ENCODE measurements around the gene VPS37B.

Gene VPS37B, protein sequence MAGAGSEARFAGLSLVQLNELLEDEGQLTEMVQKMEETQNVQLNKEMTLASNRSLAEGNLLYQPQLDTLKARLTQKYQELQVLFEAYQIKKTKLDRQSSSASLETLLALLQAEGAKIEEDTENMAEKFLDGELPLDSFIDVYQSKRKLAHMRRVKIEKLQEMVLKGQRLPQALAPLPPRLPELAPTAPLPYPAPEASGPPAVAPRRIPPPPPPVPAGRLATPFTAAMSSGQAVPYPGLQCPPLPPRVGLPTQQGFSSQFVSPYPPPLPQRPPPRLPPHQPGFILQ
- 14.7 to 41.1 (median 27.5) reads per million in 18 experiments for total RNA-seq

DNA sequence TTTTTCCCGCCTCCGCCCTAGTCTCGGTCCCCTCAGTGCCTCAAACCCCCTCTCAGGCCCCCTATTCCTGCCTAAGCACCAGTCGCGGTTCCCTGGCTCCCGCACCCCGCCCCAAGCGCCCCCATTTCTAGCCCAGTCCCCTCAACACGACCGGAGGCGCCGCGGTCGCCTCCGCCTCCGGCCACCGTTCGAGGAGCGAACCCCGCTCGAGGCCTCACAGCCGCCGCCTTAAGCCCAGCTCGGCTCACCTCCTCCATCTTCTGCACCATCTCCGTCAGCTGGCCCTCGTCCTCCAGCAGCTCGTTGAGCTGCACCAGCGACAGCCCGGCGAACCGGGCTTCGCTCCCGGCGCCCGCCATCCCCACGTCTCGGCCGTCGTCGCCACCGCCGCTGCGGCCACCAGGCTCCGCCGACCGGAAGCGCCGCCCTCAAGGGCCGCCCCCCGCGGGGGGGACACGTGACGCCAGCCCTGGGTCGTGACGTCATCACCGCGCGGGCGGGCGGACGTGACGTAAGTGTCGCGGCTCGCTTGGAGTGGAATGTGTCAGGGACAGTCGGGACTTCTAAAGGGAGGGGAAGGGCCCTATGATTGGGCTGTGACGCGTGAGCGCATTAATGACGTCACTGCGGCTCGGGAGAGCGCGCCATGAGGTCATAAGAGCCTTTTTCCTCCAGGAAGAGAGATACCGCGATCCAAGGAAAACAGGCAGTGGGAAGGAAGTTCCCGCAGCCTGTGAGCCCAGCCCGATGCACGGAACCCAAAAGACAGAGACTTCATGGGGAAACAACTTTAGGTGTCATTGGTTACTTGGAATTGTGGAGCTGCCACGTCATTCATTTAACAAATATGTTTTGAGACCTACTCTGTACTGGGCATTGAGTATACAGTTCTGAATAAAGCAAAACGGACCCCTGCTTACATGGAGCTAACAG is at the start of gene VPS37B:
TSS of gene VPS37B (minus strand) at position 421 of the 933 bp plus-strand sequence. CDS start at position 359, 62 bp downstream.
- peak; percentile 90 for DNase-seq

DNA sequence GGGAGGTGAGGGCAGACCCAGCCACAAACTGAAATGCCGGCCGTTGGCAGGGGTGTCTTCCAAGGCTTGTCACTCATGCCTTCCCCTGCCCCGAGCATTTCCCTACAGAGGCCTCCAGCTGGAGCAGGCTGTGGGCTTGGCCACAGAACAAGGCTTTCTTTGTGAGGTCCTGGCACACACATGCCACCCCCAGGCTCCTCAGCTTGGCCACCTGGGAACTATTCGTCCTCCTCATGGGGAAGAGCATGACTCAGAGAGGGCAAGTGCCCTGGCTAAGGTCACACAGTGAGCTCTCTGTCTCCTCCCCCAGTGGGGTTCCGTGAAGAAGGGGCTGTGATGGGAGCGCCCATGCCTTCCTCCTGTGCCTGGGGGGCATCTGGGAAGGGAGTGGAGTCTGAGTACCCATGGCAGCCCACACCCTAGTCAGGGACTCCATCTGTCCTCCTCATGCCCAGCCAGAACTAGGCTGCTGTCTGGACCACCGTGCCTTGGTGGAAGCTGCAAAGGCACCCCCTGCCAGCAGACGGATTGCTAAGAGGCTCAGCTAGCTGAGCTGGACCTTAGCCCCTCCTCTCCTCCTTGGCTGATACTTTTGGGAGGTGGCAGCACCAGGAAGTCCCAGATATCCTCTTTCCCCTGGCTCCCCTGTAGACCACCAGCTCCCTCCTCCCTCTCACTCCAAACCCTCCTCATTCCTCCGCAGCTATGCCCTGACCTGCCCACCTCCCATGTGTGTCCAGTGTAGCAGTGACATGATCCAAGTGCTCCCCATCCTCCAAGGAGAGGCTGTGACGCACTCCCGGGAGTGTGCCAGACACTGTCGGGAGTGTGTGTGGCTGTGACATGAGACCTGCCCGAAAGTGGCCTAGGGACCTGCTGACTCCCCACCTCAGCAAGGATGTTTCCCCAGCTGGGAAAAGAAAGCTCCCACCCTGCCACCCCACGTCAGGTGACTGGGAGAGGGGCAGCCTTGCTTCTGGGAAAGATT is 49.0 kb upstream of the VPS37B start:
- DNase-seq, result no peak

DNA sequence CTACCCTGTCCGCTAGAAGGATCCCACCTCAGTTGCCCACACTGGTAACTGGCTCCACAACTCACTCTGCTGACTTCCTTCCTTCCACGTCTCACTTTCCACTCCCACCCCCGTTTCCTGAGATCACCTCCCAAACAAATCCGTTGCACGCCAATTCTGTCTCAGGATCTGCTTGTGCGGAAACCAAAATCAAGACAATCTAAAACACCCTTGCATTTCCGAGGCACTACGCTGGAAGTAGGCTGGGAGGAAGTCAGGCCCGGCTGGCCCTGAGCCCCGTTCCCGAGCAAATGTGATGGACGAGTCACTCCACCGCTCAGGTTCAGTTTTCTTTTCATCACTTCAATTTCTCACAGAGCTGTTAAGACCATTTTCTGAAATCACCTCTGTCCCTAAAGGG is 47.3 kb upstream of the VPS37B start:
- peak; percentile 29 to 64 for DNase-seq

DNA sequence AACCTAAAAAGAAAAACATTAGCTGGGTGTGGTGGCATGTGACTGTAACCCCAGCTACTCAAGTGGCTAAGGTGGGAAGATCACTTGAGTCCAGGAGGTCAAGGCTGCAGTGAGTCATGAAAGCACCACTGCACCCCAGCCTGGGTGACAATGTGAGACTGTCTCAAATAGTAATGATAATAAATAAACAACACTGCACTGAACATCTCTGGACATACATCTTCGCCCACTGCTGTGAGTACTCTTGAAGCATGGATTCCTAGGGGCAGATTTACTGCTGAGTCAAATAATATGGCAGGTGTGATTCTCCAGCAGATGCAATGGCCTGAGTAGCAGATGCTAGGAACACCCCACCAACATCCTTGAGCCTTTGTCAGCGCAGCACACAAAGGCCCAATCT is 46.7 kb upstream of the VPS37B start:
- peak; percentile 16 to 55 for DNase-seq

DNA sequence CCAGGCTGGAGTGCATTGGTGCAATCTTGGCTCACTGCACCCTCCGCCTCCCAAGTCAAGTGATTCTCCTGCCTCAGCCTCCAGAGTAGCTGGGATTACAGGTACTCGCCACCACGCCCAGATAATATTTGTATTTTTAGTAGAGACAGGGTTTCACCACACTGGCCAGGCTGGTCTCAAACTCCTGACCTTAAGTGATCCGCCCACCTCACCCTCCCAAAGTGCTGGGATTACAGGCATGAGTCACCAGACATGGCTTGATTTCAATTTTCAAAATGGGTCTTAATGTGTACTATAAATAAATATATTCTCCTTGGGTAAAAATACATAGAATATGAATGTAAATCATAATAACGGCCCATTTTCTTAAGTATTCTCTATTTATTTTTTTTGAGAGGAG is 45.4 kb upstream of the VPS37B start:
- DNase-seq, result peak in 1 of 2 donors; percentile 25

DNA sequence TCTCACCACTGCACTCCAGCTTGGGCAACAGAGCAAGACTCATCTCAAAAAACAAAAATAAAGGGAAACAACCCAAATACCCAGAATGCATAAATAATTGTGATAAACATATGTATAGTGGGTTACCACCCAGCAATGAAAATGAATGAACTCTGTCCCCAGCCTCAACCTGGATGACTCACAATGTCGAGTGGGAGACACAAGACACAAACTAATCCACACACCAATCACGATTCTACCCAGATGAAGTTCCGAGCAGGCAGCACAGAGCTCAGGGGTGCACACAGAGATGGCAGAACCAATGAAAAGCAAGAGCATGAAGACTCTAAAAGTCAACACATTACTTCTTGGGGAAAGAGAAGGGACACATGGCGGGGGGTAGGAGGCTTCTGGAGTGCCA is 43.2 kb upstream of the VPS37B start:
- DNase-seq, result no peak

DNA sequence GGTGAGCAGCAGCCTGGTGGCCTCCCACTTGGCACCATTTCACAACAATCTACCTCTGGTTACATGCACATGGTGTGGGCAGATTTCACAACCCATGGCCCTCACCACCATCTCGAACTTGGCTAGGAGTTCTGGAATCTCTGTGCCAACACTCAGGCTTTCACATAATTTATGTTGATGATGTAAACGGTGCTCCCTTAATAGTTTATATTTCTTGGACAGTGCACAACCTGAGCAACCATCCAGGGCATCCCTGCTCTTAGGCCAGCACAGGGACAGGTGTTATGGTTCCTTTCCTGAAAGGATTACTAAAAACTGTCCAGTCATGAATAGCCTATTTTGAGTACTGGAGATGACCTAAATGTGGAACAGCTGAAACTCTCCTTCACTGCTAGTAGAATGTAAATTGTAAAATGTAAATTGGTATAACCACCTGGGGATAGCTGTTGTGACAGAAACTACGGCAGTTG is 41.7 kb upstream of the VPS37B start:
- DNase-seq, result peak; percentile 49 to 50

DNA sequence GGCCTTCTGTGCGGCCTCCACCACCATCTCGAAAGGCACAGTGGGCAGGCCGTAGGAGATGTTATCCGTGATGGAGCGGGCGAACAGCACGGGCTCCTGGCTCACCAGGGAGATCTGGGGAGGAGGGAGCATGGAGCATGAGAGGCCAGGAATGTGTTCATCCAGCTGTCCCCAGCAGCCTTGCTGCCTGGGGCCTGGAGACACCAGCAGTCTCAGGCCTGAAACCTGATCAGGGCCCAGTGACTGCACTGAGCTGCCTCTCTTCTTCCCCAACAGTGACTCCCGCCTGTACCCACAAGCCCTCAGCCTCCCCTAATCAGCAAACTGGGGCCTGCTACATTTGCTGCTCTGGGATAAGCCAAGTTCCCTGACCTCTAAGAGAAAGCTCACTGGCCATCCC is 39.4 kb upstream of the VPS37B start:
- no peak for DNase-seq

DNA sequence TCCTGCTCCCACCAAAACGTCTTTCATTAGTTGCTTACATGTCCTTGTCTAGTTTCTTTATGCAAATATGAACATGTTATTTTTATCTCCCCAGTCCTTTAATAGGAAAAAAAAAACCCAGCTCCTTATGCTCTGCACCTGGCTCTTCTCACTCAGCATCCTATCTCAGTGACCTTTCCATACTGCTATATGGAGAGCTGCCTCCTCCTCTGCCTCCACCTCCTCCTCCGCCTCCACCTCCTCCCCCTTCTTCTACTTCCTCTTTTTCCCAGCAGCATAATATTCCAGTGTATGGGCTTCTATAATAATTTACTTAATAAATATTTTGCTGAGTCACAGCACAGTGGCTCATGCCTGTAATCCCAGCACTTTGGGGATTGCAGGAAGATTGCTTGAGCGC is 38.8 kb upstream of the VPS37B start:
- DNase-seq, result no peak

DNA sequence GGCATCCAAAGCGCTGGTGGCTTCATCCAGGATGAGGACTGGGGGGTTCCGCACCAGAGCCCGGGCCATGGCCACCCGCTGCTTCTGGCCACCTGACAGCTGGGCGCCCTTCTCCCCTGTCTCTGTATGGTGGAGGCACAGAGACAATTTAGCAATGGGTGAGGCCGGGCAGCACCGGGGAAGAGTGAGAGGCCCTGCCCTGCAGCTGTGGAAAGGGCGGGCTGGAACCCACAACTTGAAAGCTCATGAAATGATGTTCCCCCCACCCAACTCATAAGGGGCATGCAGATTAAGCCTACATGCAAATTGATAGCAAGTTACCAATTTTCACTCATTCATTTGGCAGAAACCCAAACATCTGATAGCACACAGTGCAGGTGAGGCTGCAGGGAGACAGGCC is 36.3 kb upstream of the VPS37B start:
- no peak for DNase-seq

DNA sequence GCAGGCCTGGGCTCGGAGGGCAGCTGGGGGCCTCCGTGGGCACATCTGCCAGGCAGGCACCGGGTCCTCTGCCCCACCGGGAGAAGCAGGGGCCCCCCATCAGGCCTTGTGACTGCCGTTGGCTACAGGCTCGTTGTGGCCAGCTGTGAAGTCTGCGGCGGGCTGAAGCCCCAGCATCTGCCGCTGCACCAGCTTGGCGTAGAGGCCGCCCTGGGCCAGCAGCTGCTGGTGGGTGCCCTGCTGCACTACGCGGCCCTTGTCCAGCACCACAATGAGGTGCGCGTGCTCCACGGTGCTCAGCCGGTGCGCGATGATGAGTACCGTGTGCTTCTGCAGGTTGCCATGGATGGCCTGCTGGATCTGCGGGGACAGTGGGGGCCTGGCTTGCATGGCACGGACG is 33.9 kb upstream of the VPS37B start:
- DNase-seq, result no peak

DNA sequence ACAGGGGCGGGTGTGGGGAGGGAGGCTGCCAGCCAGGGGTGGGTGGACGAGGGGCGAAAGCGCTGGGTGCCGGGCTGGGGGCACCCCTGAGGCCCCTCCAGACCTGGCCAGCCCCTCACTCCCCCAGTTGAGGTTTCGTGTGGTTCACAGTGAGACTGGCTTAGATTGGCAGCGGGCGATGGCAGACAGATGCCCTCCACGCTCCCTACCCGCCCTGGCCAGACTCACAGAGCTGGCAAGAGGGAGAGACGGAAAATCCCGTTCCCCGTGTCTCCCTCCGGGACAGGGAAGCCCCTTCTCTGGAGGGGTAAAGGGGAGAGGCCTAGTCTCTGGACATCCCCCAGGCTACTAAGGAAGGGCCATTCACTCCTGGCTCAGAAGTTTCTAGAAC is 33.2 kb upstream of the VPS37B start:
- no peak for DNase-seq

DNA sequence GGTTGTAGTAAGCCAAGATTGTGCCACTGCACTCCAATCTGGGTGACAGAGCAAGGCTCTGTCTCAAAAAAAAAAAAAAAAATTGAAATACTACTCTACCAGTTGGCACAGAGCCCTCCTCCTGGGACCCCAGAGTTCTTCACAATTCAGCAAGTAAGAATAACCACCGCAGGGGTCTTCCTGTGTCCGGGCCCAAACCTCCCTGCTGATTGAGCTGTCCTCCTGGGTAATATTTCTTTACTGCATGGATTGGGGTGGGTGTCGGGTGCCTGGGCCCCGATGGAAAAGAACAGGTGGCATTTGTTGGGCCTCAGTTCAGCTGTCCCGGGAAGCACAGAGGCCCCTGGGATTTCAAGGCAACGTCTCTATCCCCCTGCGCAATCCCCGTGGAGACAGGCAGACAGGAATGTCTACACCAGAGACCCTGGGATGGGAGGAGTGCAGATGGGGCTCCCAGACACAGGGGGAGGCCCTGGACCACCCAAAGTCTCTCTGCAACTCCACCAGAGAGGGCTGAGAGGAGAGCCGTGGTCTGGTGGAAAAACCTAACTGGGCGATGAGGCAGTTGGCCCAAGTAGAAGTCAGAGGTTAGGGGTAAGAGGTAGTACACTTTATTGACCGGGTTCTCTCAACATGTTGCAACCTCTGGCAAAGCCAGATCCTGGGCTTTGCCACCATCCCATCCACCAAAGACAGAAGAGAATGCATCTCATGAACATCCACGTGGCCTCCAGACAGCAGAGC is 32.7 kb upstream of the VPS37B start:
- no peak for DNase-seq

DNA sequence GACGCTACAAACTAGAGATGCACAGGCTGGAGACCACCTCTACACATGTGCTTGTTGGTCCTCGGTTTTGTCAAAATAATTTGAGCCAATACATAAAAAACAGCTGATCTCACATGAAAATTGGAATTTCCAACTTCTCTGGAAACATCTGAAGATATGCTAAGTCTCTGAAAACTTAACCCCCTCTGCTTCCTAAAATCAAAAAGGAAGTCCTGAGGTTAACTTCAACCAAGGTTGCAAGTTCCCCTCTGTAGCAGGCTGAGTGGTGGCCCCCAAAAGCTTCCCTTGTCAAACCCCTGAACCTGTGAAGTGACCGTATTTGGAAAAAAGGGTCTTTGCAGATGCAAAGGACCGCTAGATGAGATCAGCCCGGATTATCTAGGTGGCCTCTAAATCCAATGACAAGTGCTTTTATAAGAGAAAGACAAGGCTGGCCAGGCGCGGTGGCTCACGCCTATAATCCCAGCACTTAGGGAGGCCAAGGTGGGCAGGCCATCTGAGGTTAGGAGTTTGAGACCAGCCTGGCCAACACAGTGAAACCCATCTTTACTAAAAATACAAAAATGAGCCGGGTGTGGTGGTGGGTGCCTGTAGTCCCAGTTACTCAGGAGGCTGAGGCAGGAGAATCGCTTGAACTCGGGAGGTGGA is 32.0 kb upstream of the VPS37B start:
- DNase-seq, result peak in 1 of 2 donors; percentile 13

DNA sequence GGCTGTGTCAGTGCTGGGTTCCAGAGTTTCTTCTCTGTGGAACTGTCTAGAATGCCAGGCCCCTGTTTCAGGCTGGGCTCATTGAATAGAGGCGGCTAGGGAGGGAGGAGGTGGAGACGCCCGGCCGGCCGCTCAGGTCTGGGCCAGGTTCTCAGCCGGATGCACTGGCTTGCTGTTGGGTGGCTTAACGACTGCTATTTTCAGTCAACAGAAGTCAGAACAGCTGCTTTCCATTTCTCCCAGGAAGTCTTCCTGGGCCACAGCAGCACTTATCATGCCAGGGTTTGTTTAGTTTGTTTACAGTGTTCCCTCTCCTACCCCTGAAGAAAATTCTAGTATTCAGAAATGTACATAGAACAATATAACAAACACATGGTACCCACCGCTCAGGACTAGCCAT is 26.0 kb upstream of the VPS37B start:
- no peak for DNase-seq

DNA sequence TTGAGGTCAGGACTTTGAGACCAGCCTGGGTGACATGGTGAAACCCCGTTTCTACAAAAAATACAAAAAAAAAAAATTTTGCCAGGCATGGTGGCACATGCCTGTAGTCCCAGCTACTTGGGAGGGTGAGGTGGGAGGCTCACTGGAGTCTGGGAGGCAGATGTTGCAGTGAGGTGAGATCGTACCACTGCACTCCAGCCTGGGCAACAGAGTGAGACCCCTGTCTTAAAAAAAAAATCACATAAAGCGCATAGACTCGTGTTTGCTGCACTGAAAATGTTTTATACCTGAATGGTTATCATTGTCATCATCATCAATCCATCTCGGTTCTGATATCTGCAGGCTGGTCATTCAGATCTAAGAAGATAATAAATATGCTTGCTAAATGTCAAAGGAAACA is 24.8 kb upstream of the VPS37B start:
- no peak for DNase-seq

DNA sequence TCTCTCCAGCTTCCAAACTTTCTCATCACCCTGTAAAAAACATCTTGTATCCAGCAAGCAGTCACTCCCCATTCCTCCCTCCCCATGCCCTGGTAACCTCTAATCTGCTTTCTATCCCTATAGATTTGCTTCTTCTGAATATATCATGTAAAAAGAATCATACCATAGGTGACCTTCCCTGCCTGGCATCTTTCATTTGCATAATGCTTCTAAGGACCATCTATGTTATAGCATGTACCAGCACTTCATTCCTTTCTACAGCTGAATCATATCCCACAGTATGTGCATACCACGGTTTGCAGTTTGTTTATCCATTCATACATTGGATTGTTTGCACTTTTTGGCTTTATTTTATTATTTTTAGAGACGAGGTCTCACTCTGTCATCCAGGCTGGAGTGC is 22.9 kb upstream of the VPS37B start:
- no peak for DNase-seq

DNA sequence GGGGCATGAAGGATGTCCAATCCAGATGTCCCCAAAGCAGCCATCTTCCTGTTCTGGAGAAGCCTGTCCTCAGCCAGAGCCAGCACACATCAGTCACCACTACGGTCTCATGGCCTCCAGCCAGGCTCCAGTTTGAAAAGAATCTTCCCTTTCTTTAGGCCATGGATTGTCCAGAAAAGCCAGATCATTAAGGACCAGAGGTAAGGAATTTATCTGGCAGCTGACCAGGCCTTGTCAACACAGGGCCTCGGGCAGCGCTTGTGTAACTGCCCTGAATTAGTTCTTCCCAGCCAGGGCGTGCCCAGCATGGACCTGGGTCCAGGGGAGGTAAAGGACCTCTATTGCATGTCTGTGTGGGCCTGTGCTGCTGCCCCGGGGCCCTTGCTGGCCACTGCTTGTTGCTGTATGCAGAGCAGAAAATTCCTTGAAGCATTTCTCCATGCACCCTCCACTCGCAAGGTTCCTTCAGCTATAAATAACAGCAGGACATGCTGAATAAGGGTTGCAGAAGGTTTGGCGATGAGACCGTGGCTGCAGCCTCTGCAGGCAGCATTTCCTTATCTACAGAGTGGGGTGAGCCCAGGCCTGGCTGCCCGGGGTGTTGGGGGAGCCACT is 21.7 kb upstream of the VPS37B start:
- peak in 1 of 2 donors; percentile 40 for DNase-seq

DNA sequence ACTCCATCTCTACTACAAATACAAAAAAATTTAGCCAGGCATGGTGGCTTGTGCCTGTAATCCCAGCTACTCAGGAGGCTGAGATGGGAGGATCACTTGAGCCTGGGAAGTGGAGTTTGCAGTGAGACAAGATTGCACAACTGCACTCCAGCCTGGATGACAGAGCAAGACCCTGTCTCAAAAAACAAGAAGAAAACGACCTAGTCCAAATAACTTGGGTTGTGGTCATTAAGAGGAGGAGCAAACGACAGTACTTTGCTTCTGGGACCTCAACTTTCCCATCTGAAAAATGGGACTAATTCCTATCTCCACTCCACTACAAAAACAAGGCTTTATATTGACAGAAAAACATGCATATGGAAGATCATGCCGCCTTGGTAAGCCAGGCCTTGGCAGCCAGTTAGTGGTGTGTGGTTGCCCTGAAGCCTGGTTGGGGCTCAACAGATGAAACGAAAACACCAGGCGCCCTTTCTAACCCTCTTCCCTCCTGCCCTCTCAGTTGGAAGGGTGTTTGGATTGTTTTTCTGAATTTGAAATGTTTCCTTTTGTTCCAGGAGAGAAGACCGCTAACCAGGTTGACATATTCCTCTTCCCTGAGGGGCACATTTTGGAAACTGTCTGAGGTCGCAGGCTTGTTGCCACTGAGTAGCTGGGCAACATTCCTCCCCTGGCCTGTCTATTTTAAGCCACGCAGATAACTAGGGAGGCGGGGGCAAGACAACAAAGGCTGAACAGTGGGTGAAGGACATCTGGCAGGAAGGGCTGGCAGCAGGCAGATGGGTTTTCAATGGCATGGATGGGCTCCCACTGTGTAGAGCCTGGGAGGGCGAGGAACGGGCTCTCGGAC is 13.7 kb upstream of the VPS37B start:
- DNase-seq, result no peak

DNA sequence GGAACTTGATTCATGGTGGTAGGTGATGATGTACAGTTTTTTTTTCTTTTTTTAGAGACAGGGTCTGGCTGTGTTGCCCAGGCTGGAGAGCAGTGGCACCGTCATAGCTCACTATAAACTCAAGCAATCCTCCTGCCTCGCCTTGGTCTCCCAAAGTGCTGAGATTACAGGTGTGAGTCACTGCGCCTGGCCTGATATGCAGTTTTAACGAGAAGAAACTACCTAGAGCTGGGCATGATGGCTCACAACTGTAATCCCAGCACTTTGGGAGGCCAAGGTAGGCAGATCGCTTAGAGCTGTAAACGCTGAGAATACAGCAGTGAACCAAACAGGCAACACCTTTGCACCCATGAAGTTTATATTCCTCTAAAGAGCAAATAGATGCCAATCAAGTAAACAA is 13.0 kb upstream of the VPS37B start:
- no peak for DNase-seq
